ENCODE measurements around the gene STARD3.

STARD3 gene

DNA sequence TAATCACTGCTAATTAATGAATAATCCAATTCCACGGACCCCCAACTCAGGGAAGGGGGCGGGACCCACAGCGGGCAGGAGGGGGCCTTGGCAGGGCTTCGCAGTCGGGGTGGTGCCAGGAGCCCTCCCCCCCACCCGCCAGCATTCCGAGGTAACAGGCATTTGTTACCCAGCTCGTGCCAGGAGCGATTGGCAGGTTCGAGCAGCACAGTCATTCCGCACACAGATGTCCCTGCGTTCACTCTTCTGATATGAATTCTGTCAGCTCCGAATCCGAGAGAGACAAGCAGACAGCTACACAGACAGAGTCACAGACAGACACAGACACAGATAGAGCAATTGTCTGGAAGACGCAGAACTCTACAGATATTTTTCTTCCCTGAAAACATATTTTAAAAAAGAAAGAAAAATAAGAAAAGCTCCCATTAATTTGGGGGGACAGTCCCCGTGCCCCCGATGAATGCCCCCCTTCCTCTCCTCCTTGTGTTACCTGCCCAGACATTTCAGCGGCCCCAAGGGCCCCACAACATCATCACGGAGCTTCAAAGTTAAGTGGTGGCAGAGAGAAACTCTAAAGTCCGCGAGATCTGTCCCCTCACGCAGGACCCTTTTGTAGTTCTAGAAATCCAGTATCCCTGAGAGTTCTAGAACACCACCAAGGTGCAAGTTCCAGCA is 39.4 kb upstream of the STARD3 start:
- H3K9ac ChIP-seq (ENCODE audit: insufficient read length), result no peak overlapping the region
- DNase-seq (ENCODE audit: low read depth, low spot score), result no peak
- no peak for TF ChIP-seq FOXP2 (optimal IDR thresholded peaks at IDR 0.05; ENCODE audit: control extremely low read depth, extremely low read length, insufficient read depth)
- H3K36me3 ChIP-seq (ENCODE audit: insufficient read depth, low read length), result no peaks in the 10 kb centered on the region
- H3K27ac ChIP-seq, result no peak overlapping the region
- no peaks in the 10 kb centered on the region for H3K9me3 ChIP-seq (ENCODE audit: low read depth, low read length)
- peak overlapping the region; percentile 75 for H3K4me3 ChIP-seq

DNA sequence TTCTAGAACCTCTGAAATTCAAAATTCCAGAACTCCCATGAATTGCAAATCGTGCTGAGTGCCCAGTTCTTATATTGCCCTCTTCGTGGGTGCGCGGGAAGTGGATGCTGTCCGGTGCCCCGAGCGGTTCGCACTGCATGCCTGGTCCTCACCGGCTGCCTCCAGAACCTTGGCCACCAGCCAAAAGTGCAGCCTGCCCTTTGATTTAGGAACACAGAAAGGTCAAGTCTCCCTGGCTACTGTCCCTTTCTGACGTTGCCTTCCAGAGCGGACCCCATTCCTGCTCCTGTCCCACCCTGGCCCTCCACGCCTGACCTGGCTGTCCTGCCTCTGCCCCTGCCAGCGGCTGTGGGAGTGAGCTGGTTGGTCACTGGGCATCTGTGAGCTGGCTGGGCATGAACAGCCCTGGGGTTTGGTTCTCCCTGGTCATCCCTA is 38.9 kb upstream of the STARD3 start:
- Histone ChIP-seq H3K36me3 (ENCODE audit: insufficient read depth, low read length) (no peaks in the 10 kb centered on the region), H3K9me3 (ENCODE audit: low read depth, low read length) (no peaks in the 10 kb centered on the region), H3K9ac (ENCODE audit: insufficient read length) (no peak overlapping the region), H3K27ac (no peak overlapping the region), H3K4me3 (peak overlapping the region; percentile 75)
- no peak for DNase-seq (ENCODE audit: low read depth, low spot score)
- TF ChIP-seq FOXP2 (optimal IDR thresholded peaks at IDR 0.05; ENCODE audit: control extremely low read depth, extremely low read length, insufficient read depth) (no peak), POLR2AphosphoS5 (IDR thresholded peaks at IDR 0.05; ENCODE audit: borderline replicate concordance, low read depth, low read length) (no peak), EZH2 (IDR thresholded peaks at IDR 0.05) (no peak)

GRCh38 chr17:39598630-39599003 is 38.3 kb upstream of the STARD3 start:
- TF ChIP-seq FOXP2 (optimal IDR thresholded peaks at IDR 0.05; ENCODE audit: control extremely low read depth, extremely low read length, insufficient read depth) (no peak), EZH2 (IDR thresholded peaks at IDR 0.05) (no peak), POLR2AphosphoS5 (IDR thresholded peaks at IDR 0.05; ENCODE audit: borderline replicate concordance, low read depth, low read length) (no peak)
- H3K9me3 ChIP-seq (ENCODE audit: low read depth, low read length), result no peaks in the 10 kb centered on the region
- no peak for DNase-seq (ENCODE audit: low read depth, low spot score)
- no peak overlapping the region for H3K9ac ChIP-seq (ENCODE audit: insufficient read length)
- no peaks in the 10 kb centered on the region for H3K36me3 ChIP-seq (ENCODE audit: insufficient read depth, low read length)
- H3K4me3 ChIP-seq, result peak overlapping the region; percentile 75
- H3K27ac ChIP-seq, result no peak overlapping the region

GRCh38 chr17:39599004-39599664 is 37.8 kb upstream of the STARD3 start:
- DNase-seq (ENCODE audit: low read depth, low spot score), result no peak
- peak overlapping the region; percentile 75 for H3K4me3 ChIP-seq
- H3K9me3 ChIP-seq (ENCODE audit: low read depth, low read length), result no peaks in the 10 kb centered on the region

GRCh38 chr17:39599665-39600231 is 37.2 kb upstream of the STARD3 start:
- Histone ChIP-seq H3K9ac (ENCODE audit: insufficient read length) (no peak overlapping the region), H3K9me3 (ENCODE audit: low read depth, low read length) (no peaks in the 10 kb centered on the region), H3K4me3 (peak overlapping the region; percentile 75), H3K36me3 (ENCODE audit: insufficient read depth, low read length) (no peaks in the 10 kb centered on the region), H3K27ac (no peak overlapping the region)
- DNase-seq (ENCODE audit: low read depth, low spot score), result no peak
- TF ChIP-seq EZH2 (IDR thresholded peaks at IDR 0.05) (no peak), POLR2AphosphoS5 (IDR thresholded peaks at IDR 0.05; ENCODE audit: borderline replicate concordance, low read depth, low read length) (no peak), FOXP2 (optimal IDR thresholded peaks at IDR 0.05; ENCODE audit: control extremely low read depth, extremely low read length, insufficient read depth) (no peak)

More at GRCh38 chr17:39599004-39599664, 37.8 kb upstream of the STARD3 start:
- H3K9ac ChIP-seq (ENCODE audit: insufficient read length), result no peak overlapping the region
- no peak for TF ChIP-seq FOXP2 (optimal IDR thresholded peaks at IDR 0.05; ENCODE audit: control extremely low read depth, extremely low read length, insufficient read depth)
- no peak for TF ChIP-seq POLR2AphosphoS5 (IDR thresholded peaks at IDR 0.05; ENCODE audit: borderline replicate concordance, low read depth, low read length)
- TF ChIP-seq EZH2 (IDR thresholded peaks at IDR 0.05), result no peak
- no peaks in the 10 kb centered on the region for H3K36me3 ChIP-seq (ENCODE audit: insufficient read depth, low read length)
- no peak overlapping the region for H3K27ac ChIP-seq

DNA sequence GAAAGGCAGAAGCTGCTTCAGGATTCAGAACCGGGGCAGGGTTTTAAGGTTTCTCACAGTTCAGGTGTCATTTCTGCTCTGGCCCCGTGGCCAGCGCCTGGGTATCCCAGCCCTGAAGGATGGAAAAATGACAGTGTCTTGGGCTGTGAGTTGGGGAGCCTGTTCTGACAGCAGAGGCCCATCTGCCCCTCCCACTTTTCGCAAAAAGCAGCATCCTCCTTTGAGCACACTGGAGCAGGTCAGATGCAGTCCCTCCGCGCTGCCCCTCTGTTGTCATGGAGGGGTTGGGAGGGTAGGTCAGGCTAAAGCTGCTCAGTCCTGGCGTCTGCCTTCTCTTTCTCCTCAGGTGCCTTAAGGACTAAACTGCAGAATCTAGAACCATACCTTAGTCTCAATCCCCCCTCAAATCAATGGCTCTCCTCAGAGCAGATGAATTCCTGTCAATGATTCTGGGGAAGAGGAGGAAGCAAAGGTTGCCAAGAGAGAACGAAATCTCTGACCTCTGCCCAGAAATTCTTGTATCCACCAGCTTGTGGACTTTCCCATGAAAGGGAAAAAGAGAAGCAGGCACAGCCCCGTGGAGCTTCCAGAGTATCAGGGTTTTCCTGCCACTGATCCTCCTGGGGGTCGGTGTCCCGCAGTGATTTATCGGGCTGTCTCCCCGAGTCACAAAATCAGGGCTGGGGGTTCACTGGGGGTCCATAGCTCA is 36.5 kb upstream of the STARD3 start:
- no peak overlapping the region for H3K9ac ChIP-seq (ENCODE audit: insufficient read length)
- no peaks in the 10 kb centered on the region for H3K36me3 ChIP-seq (ENCODE audit: insufficient read depth, low read length)
- no peak overlapping the region for H3K27ac ChIP-seq
- no peak for DNase-seq (ENCODE audit: low read depth, low spot score)
- TF ChIP-seq POLR2AphosphoS5 (IDR thresholded peaks at IDR 0.05; ENCODE audit: borderline replicate concordance, low read depth, low read length) (no peak), EZH2 (IDR thresholded peaks at IDR 0.05) (no peak), FOXP2 (optimal IDR thresholded peaks at IDR 0.05; ENCODE audit: control extremely low read depth, extremely low read length, insufficient read depth) (no peak)
- H3K4me3 ChIP-seq, result no peak overlapping the region
- H3K9me3 ChIP-seq (ENCODE audit: low read depth, low read length), result no peaks in the 10 kb centered on the region

GRCh38 chr17:39600997-39601597 is 35.8 kb upstream of the STARD3 start:
- TF ChIP-seq FOXP2 (optimal IDR thresholded peaks at IDR 0.05; ENCODE audit: control extremely low read depth, extremely low read length, insufficient read depth) (no peak), POLR2AphosphoS5 (IDR thresholded peaks at IDR 0.05; ENCODE audit: borderline replicate concordance, low read depth, low read length) (no peak), EZH2 (IDR thresholded peaks at IDR 0.05) (no peak)
- Histone ChIP-seq H3K36me3 (ENCODE audit: insufficient read depth, low read length) (no peaks in the 10 kb centered on the region), H3K9me3 (ENCODE audit: low read depth, low read length) (no peaks in the 10 kb centered on the region), H3K4me3 (no peak overlapping the region), H3K27ac (no peak overlapping the region), H3K9ac (ENCODE audit: insufficient read length) (no peak overlapping the region)
- no peak for DNase-seq (ENCODE audit: low read depth, low spot score)
